SK-N-SH (cell line): ENCODE results near the gene ARHGEF10L. TPM values are rescaled to one million over a fixed set of nuclear protein-coding genes. Genes with fewer than 3 reads are reported as not detected.
A peak's percentile ranks its signal among the peaks of the same experiment; 100 is the strongest.

Experiments used
- CTCF ChIA-PET: fragments of 300-600, 350-600 bp; formaldehyde crosslinking; extraction: SDS; loops from one replicate; lab custom pipeline; 2021; lab: Yijun Ruan, JAX
- POLR2A ChIA-PET: fragments of 350-600 bp; sonication (Branson Sonifier 250); formaldehyde crosslinking; extraction: SDS; loops from one replicate; lab custom pipeline; 2020; ENCODE audit warnings: antibody characterized with exemption, inconsistent platforms; lab: Yijun Ruan, JAX
- DNase-seq: peaks from one replicate; pipeline ENCODE4 v3.0.0; 2012
- H2AFZ ChIP-seq: fragments of 200-600 bp; sonication (generic); 2 replicates; pipeline ENCODE4 v1.8.1; 2016; ENCODE audit warnings: antibody characterized with exemption, mild to moderate bottlenecking, low read depth
- H3F3A ChIP-seq: fragments of 200-600 bp; sonication (generic); replicated peaks from 2 replicates; pipeline ENCODE3; 2016; ENCODE audit warnings: antibody characterized with exemption, mild to moderate bottlenecking; ENCODE audit not compliant: insufficient read depth
- H3K27ac ChIP-seq, 2 experiments: fragments of 200-500 bp in 1 of 2; fragments of 200-600 bp in 1 of 2; sonication (Bioruptor generic) in 1 of 2; sonication (generic), shearing (Covaris generic) in 1 of 2; 2 replicates each; pipeline versions ENCODE4 v1.5.1 to v1.6.1; 2014 to 2016; ENCODE audit warnings: low read depth in 2 of 2, inconsistent platforms in 1 of 2, low read length in 1 of 2, mild to moderate bottlenecking in 1 of 2, mixed read lengths in 1 of 2
- H3K27me3 ChIP-seq: fragments of 200-600 bp; sonication (generic), shearing (Covaris generic); 2 replicates; pipeline ENCODE4 v1.6.1; 2016; ENCODE audit warnings: mixed run types; ENCODE audit not compliant: insufficient read depth
- H3K36me3 ChIP-seq, 2 experiments: fragments of 200-500 bp in 1 of 2; fragments of 200-600 bp in 1 of 2; sonication (Bioruptor generic) in 1 of 2; sonication (generic) in 1 of 2; replicated peaks in 1 of 2; 2 replicates each; pipeline versions ENCODE3 to v1.5.1; 2014 to 2016; ENCODE audit warnings: low read length in 1 of 2, mild to moderate bottlenecking in 1 of 2; ENCODE audit not compliant: insufficient read depth in 2 of 2, control insufficient read depth in 1 of 2
- H3K4me1 ChIP-seq, 2 experiments: fragments of 200-500 bp in 1 of 2; fragments of 200-600 bp in 1 of 2; sonication (Bioruptor generic) in 1 of 2; sonication (generic), shearing (Covaris generic) in 1 of 2; 2 replicates each; pipeline versions ENCODE4 v1.5.1 to v1.6.1; 2014 to 2016; ENCODE audit warnings: low read depth in 1 of 2, low read length in 1 of 2, mixed run types in 1 of 2; ENCODE audit not compliant: insufficient read depth in 2 of 2, control insufficient read depth in 1 of 2
- H3K4me2 ChIP-seq: fragments of 200-600 bp; sonication (generic), shearing (Covaris generic); 2 replicates; pipeline ENCODE4 v1.6.1; 2017; ENCODE audit warnings: mixed run types
- H3K4me3 ChIP-seq, 2 experiments: fragments of 200-500 bp in 1 of 2; fragments of 200-600 bp in 1 of 2; sonication (Bioruptor generic) in 1 of 2; sonication (generic), shearing (Covaris generic) in 1 of 2; 2 replicates each; pipeline versions ENCODE4 v1.5.1 to v1.8.1; 2014 to 2016; ENCODE audit warnings: low read depth in 2 of 2, inconsistent platforms in 1 of 2, low read length in 1 of 2, mild to moderate bottlenecking in 1 of 2, mixed read lengths in 1 of 2, moderate library complexity in 1 of 2
- H3K79me2 ChIP-seq: fragments of 200-600 bp; sonication (generic); 2 replicates; pipeline ENCODE4 v1.8.1; 2017; ENCODE audit warnings: mild to moderate bottlenecking; ENCODE audit not compliant: insufficient read depth
- H3K9ac ChIP-seq: fragments of 200-600 bp; sonication (generic); 2 replicates; pipeline ENCODE4 v1.6.1; 2017; ENCODE audit warnings: mixed run types
- H3K9me2 ChIP-seq: fragments of 200-600 bp; sonication (generic); 2 replicates; pipeline ENCODE4 v1.6.1; 2017; ENCODE audit warnings: mixed run types
- H3K9me3 ChIP-seq: fragments of 200-600 bp; sonication (generic); 2 replicates; pipeline ENCODE4 v1.6.1; 2017; ENCODE audit warnings: mixed run types, mild to moderate bottlenecking, moderate library complexity
- H4K20me1 ChIP-seq: fragments of 200-600 bp; sonication (generic); 2 replicates; pipeline ENCODE4 v1.6.1; 2017; ENCODE audit warnings: mild to moderate bottlenecking, mixed run types; ENCODE audit not compliant: insufficient read depth
- CHD2 ChIP-seq: fragments of 150-350 bp; IDR thresholded peaks from 2 replicates; pipeline ENCODE4 v1.6.1; 2018; ENCODE audit warnings: low read length; ENCODE audit not compliant: partially characterized antibody
- CTCF ChIP-seq: fragments of 200-600 bp; sonication (generic); IDR thresholded peaks from 2 replicates; pipeline ENCODE4 v1.6.1; 2017; ENCODE audit warnings: antibody characterized with exemption, mild to moderate bottlenecking, moderate library complexity
- ELF1 ChIP-seq: IDR thresholded peaks from 2 replicates; pipeline ENCODE4 v1.4.0; 2012
- FOSL2 ChIP-seq: IDR thresholded peaks from 2 replicates; pipeline ENCODE4 v1.4.0; 2012; ENCODE audit warnings: low read depth, mild to moderate bottlenecking, moderate library complexity, borderline replicate concordance
- FOXJ3 ChIP-seq: sonication (generic); formaldehyde crosslinking; IDR thresholded peaks from 2 replicates; pipeline ENCODE4 v1.5.1; 2020; ENCODE audit warnings: mild to moderate bottlenecking, missing genetic modification reagents
- GABPA ChIP-seq: IDR thresholded peaks from 2 replicates; pipeline ENCODE4 v1.4.0; 2012; ENCODE audit warnings: low read depth, mild to moderate bottlenecking
- GATA2 ChIP-seq: sonication (generic); formaldehyde crosslinking; IDR thresholded peaks from 2 replicates; pipeline ENCODE4 v1.5.0; 2020; ENCODE audit warnings: mild to moderate bottlenecking, missing genetic modification reagents
- IRF3 ChIP-seq: fragments of 150-350 bp; IDR thresholded peaks from 2 replicates; pipeline ENCODE4 v1.6.1; 2016; ENCODE audit warnings: mild to moderate bottlenecking, low read depth, low read length
- JUND ChIP-seq: IDR thresholded peaks from 2 replicates; pipeline ENCODE4 v1.4.0; 2012
- NFIC ChIP-seq: IDR thresholded peaks from 2 replicates; pipeline ENCODE4 v1.4.0; 2012; ENCODE audit warnings: borderline replicate concordance
- POLR2AphosphoS5 ChIP-seq: IDR thresholded peaks from 2 replicates; pipeline ENCODE4 v1.6.1; 2012; ENCODE audit warnings: low read depth, low read length
- RAD21 ChIP-seq: IDR thresholded peaks from 2 replicates; pipeline ENCODE4 v1.6.1; 2012; ENCODE audit warnings: mild to moderate bottlenecking, low read length
- RCOR1 ChIP-seq: fragments of 150-350 bp; IDR thresholded peaks from 2 replicates; pipeline ENCODE4 v1.6.1; 2017; ENCODE audit warnings: antibody characterized with exemption, low read length
- RFX5 ChIP-seq: IDR thresholded peaks from 2 replicates; pipeline ENCODE4 v1.6.1; 2012; ENCODE audit warnings: mild to moderate bottlenecking, improper control_type of control experiment, low read length
- SIN3A ChIP-seq: IDR thresholded peaks from 2 replicates; pipeline ENCODE4 v1.6.1; 2012; ENCODE audit warnings: low read depth, mild to moderate bottlenecking, low read length, moderate library complexity, borderline replicate concordance
- SMC3 ChIP-seq: IDR thresholded peaks from 2 replicates; pipeline ENCODE4 v1.6.1; 2012; ENCODE audit warnings: low read depth, low read length, improper control_type of control experiment
- TCF12 ChIP-seq: IDR thresholded peaks from 2 replicates; pipeline ENCODE4 v1.4.0; 2012
- TEAD4 ChIP-seq: IDR thresholded peaks from 2 replicates; pipeline ENCODE4 v1.4.0; 2012; ENCODE audit warnings: mild to moderate bottlenecking, borderline replicate concordance; ENCODE audit not compliant: insufficient read depth
- USF2 ChIP-seq: fragments of 150-350 bp; IDR thresholded peaks from 2 replicates; pipeline ENCODE4 v1.6.1; 2017; ENCODE audit warnings: antibody characterized with exemption, low read length, low read depth, borderline replicate concordance
- YY1 ChIP-seq: IDR thresholded peaks from 2 replicates; pipeline ENCODE4 v1.4.0; 2012; ENCODE audit warnings: low read depth, mild to moderate bottlenecking
- WGBS: methylation state at CpG from one replicate; pipeline ENCODE4 v1.1.6; 2017; ENCODE audit warnings: low lambda C conversion rate; 5-methylcytosine and 5-hydroxymethylcytosine counted together
- polyA plus RNA-seq, 3 experiments: library from polyadenylated mRNA; depleted of rRNA; stranded (reverse); fragments of >200 nt; gene quantifications; 2 replicates each; pipeline ENCODE4 v1.2.3, GENCODE V29; 2012

The ARHGEF10L gene
- polyA plus RNA-seq, 1 of the 3 experiments (the other 2 are of a cell fraction) = 12.5 TPM

- 33% methylated on average over 3 of the region's 5 CpGs for WGBS
- peak; percentile 78 for DNase-seq
- no peak overlapping the region for H3K4me2 ChIP-seq
- peaks cover 0 to 2% of the 10 kb centered on the region in 2 experiments; a peak in 1 of 4 replicates for H3K4me1 ChIP-seq
- H3F3A ChIP-seq = no peaks in the 10 kb centered on the region
- H3K27me3 ChIP-seq = peaks cover 8% of the 10 kb centered on the region
- no peaks in the 10 kb centered on the region for H4K20me1 ChIP-seq
- no peak overlapping the region for H3K27ac ChIP-seq
- ChIA-PET POLR2A (interaction anchor here (0.5 kb wide), 1 partner anchor 112 kb away, joined by 3 read pairs; no protein-coding TSS in a partner anchor), CTCF (interaction anchor here (0.6 to 22.2 kb wide), 25 partner anchors 9 to 1087 kb away, joined by 3 to 707 read pairs (median 4); no protein-coding TSS in a partner anchor)
- H3K9ac ChIP-seq = no peak overlapping the region
- TF ChIP-seq CHD2 = no peak
- TF ChIP-seq ELF1 = no peak
- TF ChIP-seq GATA2 (CRISPR knock-in tag) = no peak
- TF ChIP-seq RAD21 = peak; percentile 90
- TF ChIP-seq IRF3 = no peak
- TF ChIP-seq YY1 = no peak
- TF ChIP-seq FOSL2 = peak; percentile 39; the same call in 1 of the 2 replicates
- peak; percentile 78 for TF ChIP-seq SMC3
- TF ChIP-seq CTCF = peak; percentile 96
- H3K9me3 ChIP-seq = no peaks in the 10 kb centered on the region
- no peaks in the 10 kb centered on the region for H3K36me3 ChIP-seq
- H3K4me3 ChIP-seq = no peak overlapping the region
- no peaks in the 10 kb centered on the region for H3K9me2 ChIP-seq
- no peaks in the 10 kb centered on the region for H3K79me2 ChIP-seq
- H2AFZ ChIP-seq = no peak overlapping the region
These were observed 45.3 kb upstream of the ARHGEF10L start for GRCh38 chr1:17494114-17494729.

GRCh38 chr1:17496419-17496818 is 43.1 kb upstream of the ARHGEF10L start:
- peaks cover 8% of the 10 kb centered on the region for H3K27me3 ChIP-seq
- ChIA-PET POLR2A (no interaction called here), CTCF (interaction anchor here (1.9 to 22.2 kb wide), 2 partner anchors 41 to 116 kb away, joined by 5 to 707 read pairs; no protein-coding TSS in a partner anchor)
- no peaks in the 10 kb centered on the region for H3K79me2 ChIP-seq
- no peak overlapping the region for H3K27ac ChIP-seq
- H3K36me3 ChIP-seq = no peaks in the 10 kb centered on the region
- H3K4me3 ChIP-seq = no peak overlapping the region
- H3K4me2 ChIP-seq = no peak overlapping the region
- no peaks in the 10 kb centered on the region for H4K20me1 ChIP-seq
- no peaks in the 10 kb centered on the region for H3K9me3 ChIP-seq
- H3K9me2 ChIP-seq = no peaks in the 10 kb centered on the region
- H2AFZ ChIP-seq = no peak overlapping the region
- H3F3A ChIP-seq = no peaks in the 10 kb centered on the region
- DNase-seq = no peak
- 77% methylated on average over 4 of the region's 4 CpGs for WGBS
- H3K4me1 ChIP-seq = no peaks in the 10 kb centered on the region
- no peak overlapping the region for H3K9ac ChIP-seq
- TF ChIP-seq GABPA (no peak), TCF12 (no peak), SIN3A (no peak), RFX5 (no peak), CTCF (no peak), CHD2 (no peak), FOXJ3 (CRISPR knock-in tag) (no peak), JUND (no peak), GATA2 (CRISPR knock-in tag) (no peak), NFIC (no peak), RCOR1 (no peak), TEAD4 (no peak), USF2 (no peak), SMC3 (no peak), FOSL2 (no peak), POLR2AphosphoS5 (no peak)
